IPS-15b (cell line): ENCODE results near the gene ARHGEF38.

Experiments
- H3K27me3 ChIP-seq: one replicate; pipeline ENCODE4 v1.6.1; 2013; ENCODE audit warnings: low read length; ENCODE audit not compliant: control insufficient read depth, insufficient read depth
- H3K36me3 ChIP-seq: one replicate; pipeline ENCODE4 v1.6.1; 2013; ENCODE audit warnings: low read length; ENCODE audit not compliant: control insufficient read depth, insufficient read depth
- H3K4me1 ChIP-seq: one replicate; pipeline ENCODE4 v1.6.1; 2013; ENCODE audit warnings: mild to moderate bottlenecking, low read length; ENCODE audit not compliant: control insufficient read depth, insufficient read depth
- H3K4me3 ChIP-seq: one replicate; pipeline ENCODE4 v1.5.1; 2013; ENCODE audit warnings: low read depth, low read length
- H3K9ac ChIP-seq: one replicate; pipeline ENCODE4 v1.6.1; 2013; ENCODE audit warnings: low read depth, mild to moderate bottlenecking, low read length
- H3K9me3 ChIP-seq: one replicate; pipeline ENCODE4 v1.6.1; 2013; ENCODE audit warnings: mild to moderate bottlenecking, low read length; ENCODE audit not compliant: control insufficient read depth, insufficient read depth

ARHGEF38 gene

DNA sequence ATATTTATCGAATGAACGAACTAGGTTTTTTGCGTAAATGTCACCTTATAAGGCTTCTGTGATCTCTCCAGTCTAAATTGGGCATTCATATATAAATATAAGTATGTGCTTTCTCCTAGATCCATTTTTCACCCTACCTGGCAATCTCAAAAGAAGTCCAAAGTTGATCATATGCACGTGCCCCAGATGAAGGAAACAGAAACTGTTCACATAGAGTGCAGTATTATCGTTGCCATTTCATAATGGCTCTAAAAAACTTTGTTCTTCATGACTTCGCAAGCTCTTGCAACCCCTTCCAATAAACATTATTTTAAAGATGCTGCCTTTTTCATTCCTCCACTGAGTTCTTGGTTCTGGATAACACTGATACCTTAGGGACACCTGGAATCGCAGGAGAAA, 155.4 kb downstream of the ARHGEF38 start:
- Histone ChIP-seq H3K4me3 (peak overlapping the region; percentile 89), H3K27me3 (no peaks in the 10 kb centered on the region), H3K9me3 (no peaks in the 10 kb centered on the region), H3K9ac (peak overlapping the region; percentile 70), H3K4me1 (no peaks in the 10 kb centered on the region), H3K36me3 (no peaks in the 10 kb centered on the region)

DNA sequence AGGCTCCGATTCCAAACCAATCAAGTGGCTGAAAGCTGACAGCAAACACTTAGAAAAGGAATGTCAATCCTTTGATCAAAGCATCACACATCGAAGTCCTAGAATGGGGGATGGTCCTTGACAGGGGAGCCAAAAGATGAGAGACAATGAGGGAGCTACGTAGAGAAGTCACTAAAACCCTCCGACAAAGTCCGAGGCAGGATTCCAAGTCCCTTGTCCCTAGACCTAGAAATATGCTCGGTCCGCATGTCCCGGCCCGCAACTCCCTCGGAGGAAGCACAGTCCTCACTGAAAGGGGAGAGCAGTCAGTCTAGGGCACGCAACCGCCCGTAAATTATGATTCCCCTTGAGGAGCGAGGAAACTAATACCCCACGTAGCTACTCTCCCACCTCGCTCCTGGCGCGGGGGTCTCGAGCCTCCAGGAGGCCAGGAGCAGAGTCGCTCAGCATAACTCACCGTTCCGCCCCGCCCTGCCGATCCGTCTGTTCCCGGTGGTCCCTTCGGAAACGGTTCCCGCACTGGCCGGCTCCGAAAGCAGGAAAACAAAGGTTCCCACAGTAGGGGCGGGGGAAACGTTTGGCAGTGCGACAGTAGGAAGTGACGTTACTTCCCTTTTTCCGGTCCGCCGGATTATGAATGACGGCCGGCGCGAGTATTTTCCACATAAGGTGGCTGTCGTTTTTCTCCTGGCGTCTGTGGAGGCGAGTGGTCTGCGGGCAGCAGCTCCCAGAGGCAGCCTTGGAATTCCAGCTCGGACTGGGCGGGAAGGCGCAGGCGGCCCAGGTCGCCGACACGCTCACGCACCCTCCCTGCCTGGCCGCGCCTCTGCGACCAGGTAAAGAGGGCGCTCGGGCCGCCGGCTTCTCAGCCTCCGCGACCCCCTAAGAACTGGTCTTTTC, 156.0 kb downstream of the ARHGEF38 start, which contains the start of the genes GSTCD and INTS12:
Gene GSTCD (plus strand): TSS at position 604 of the 900 bp plus-strand sequence. CDS start 8,830 bp downstream, outside the sequence.
Gene INTS12 (minus strand): TSS at position 509 of the 900 bp plus-strand sequence. CDS start 8,684 bp downstream, outside the sequence.
- H3K9ac ChIP-seq = peak within 1 kb of the TSS; percentile 70
- no peaks in the 10 kb centered on the region for H3K27me3 ChIP-seq
- no peaks in the 10 kb centered on the region for H3K4me1 ChIP-seq
- no peaks in the 10 kb centered on the region for H3K9me3 ChIP-seq
- H3K36me3 ChIP-seq = no peaks in the 10 kb centered on the region
- peak within 1 kb of the TSS; percentile 89 for H3K4me3 ChIP-seq

DNA sequence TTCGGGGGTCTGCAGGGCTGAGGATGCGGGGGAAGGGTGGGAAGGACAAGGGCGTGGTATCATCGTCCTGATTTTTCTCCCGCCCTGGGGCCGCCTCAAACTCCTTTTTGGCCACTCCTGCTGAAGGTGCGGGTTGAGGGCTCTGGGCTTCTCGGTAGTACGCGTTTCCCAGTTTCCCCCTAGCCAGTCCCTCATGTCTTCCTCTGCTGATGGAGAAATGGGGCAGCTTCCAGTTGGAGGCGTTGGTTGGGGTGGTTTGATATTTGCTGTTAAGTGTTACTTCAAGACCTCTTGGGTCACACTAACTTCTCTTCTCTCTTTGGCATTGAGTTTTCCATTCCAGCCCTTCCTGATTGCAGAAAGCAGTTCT, 156.6 kb downstream of the ARHGEF38 start:
- no peaks in the 10 kb centered on the region for H3K36me3 ChIP-seq
- no peaks in the 10 kb centered on the region for H3K4me1 ChIP-seq
- peak overlapping the region; percentile 89 for H3K4me3 ChIP-seq
- no peaks in the 10 kb centered on the region for H3K9me3 ChIP-seq
- H3K27me3 ChIP-seq = no peaks in the 10 kb centered on the region
- peak overlapping the region; percentile 70 for H3K9ac ChIP-seq

- no peaks in the 10 kb centered on the region for H3K4me1 ChIP-seq
- no peak overlapping the region for H3K9ac ChIP-seq
- no peaks in the 10 kb centered on the region for H3K9me3 ChIP-seq
- no peaks in the 10 kb centered on the region for H3K27me3 ChIP-seq
- peak overlapping the region; percentile 89 for H3K4me3 ChIP-seq
- no peaks in the 10 kb centered on the region for H3K36me3 ChIP-seq
Observed at GRCh38 chr4:105710012-105710600, 157.7 kb downstream of the ARHGEF38 start.

DNA sequence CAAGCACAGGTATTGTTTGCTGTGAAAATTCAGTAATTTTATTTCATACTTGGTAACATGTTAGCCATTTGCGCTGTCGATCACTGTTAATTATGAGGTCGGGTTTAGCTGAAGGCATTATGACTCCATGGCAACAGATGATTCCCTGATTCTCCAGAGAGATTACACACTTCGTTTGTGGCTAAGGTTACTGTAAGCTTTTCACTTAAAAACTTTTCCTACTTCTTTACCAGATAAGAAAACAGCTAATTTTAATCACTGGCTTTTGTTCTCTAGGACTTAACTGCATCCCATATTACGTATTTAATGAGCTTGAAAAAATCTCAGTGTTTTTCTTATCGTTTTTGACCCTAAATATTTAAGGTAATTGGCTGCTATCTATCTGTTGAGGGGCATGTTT, 158.3 kb downstream of the ARHGEF38 start:
- Histone ChIP-seq H3K4me3 (no peak overlapping the region), H3K9ac (no peak overlapping the region), H3K27me3 (no peaks in the 10 kb centered on the region), H3K36me3 (no peaks in the 10 kb centered on the region), H3K4me1 (no peaks in the 10 kb centered on the region), H3K9me3 (no peaks in the 10 kb centered on the region)

DNA sequence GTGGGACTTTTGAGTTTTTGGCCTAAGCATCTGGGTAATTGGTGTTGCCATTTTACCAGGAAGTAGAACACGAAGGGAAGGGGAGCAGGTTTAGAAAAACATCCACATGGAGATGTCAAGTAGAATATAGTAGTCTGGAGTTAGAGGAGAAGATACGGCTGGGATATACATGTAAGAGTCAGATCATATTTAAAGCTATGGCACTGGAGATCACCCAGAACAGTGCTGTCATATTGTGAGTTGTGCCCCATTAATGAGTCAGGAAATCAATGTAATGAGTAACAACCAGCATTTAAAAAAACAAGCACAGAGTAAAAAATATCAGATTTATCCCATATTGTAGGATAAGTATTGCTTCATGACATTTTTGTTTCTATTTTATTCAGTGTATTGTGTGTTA, 160.3 kb downstream of the ARHGEF38 start:
- no peak overlapping the region for H3K4me3 ChIP-seq
- H3K4me1 ChIP-seq = no peaks in the 10 kb centered on the region
- H3K36me3 ChIP-seq = no peaks in the 10 kb centered on the region
- H3K27me3 ChIP-seq = no peaks in the 10 kb centered on the region
- H3K9me3 ChIP-seq = no peaks in the 10 kb centered on the region
- H3K9ac ChIP-seq = no peak overlapping the region

DNA sequence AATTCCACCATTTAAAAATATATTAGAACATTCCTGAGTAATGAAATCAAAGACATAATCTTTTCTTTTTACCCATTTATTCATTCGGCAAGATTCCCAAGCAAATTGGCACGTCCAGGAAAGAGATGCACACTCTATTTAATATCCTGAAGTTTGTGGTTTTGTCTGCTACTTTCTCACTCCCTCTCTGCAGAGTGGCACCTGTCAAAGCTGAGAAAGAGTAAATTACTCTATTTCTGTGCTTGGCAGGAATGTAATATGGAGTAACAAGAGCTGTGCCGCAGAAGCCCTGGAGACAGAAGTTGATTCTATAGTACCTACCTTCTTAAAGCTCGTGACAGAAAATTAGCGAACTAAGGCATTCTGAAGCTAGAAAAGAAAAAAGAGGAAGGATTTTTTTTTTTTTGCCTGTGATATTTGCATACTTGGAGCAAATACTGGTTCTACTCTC, 161.7 kb downstream of the ARHGEF38 start:
- Histone ChIP-seq H3K9ac (no peak overlapping the region), H3K27me3 (no peaks in the 10 kb centered on the region), H3K36me3 (no peaks in the 10 kb centered on the region), H3K9me3 (no peaks in the 10 kb centered on the region), H3K4me1 (no peaks in the 10 kb centered on the region), H3K4me3 (no peak overlapping the region)

DNA sequence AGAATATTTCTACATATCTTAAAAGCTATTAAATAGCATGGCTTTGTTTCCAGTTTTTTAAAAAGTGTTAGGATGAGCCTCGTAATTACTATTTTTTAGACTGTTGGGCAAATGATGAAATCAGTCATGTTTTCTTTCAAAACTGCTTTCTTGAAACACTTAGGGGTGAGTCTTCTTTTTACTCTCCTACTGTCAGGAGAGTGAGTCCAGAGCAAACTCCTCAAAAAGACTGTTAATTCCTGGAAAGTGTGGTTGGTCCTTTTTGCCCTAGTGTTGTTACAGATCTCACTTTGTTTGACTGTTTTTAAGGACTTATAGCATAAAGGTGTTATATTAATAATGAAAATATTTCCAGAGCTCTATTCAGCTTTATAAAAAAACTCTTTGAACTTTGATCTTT, 162.5 kb downstream of the ARHGEF38 start:
- Histone ChIP-seq H3K9me3 (no peaks in the 10 kb centered on the region), H3K36me3 (no peaks in the 10 kb centered on the region), H3K9ac (no peak overlapping the region), H3K27me3 (no peaks in the 10 kb centered on the region), H3K4me1 (no peaks in the 10 kb centered on the region), H3K4me3 (no peak overlapping the region)

GRCh38 chr4:105715692-105716278, 163.4 kb downstream of the ARHGEF38 start:
- Histone ChIP-seq H3K9me3 (no peaks in the 10 kb centered on the region), H3K4me1 (no peaks in the 10 kb centered on the region), H3K36me3 (no peaks in the 10 kb centered on the region), H3K9ac (no peak overlapping the region), H3K27me3 (no peaks in the 10 kb centered on the region), H3K4me3 (no peak overlapping the region)

- Histone ChIP-seq H3K4me1 (no peaks in the 10 kb centered on the region), H3K27me3 (no peaks in the 10 kb centered on the region), H3K4me3 (no peak overlapping the region), H3K9ac (no peak overlapping the region), H3K9me3 (no peaks in the 10 kb centered on the region), H3K36me3 (no peaks in the 10 kb centered on the region)
Observed at GRCh38 chr4:105719204-105719603, 166.8 kb downstream of the ARHGEF38 start.

GRCh38 chr4:105725623-105726022, 173.2 kb downstream of the ARHGEF38 start:
- peaks cover 4% of the 10 kb centered on the region for H3K36me3 ChIP-seq
- H3K4me3 ChIP-seq = no peak overlapping the region
- no peak overlapping the region for H3K9ac ChIP-seq
- H3K9me3 ChIP-seq = no peaks in the 10 kb centered on the region
- H3K27me3 ChIP-seq = no peaks in the 10 kb centered on the region
- H3K4me1 ChIP-seq = no peaks in the 10 kb centered on the region
